H9 (cell line): ENCODE data around the gene RESP18. TPM values are rescaled to one million over a fixed set of nuclear protein-coding genes. Genes with fewer than 3 reads are reported as not detected.

Experiments used
- DNase-seq: peaks from one replicate; pipeline ENCODE4 v3.0.0-alpha.2; 2017
- H2AFZ ChIP-seq: one replicate; pipeline ENCODE4 v1.6.1; 2013; ENCODE audit warnings: mild to moderate bottlenecking, low read length, control low read depth, moderate library complexity
- H2AK5ac ChIP-seq: 2 replicates; pipeline ENCODE4 v1.6.1; 2013; ENCODE audit warnings: low read length, control low read depth, mixed read lengths; ENCODE audit not compliant: insufficient read length
- H2BK120ac ChIP-seq: one replicate; pipeline ENCODE4 v1.6.1; 2013; ENCODE audit warnings: low read depth, mild to moderate bottlenecking, low read length, control low read depth, inconsistent platforms; ENCODE audit not compliant: poor library complexity, severe bottlenecking
- H2BK12ac ChIP-seq: 2 replicates; pipeline ENCODE4 v1.6.1; 2013; ENCODE audit warnings: low read length, control low read depth, mixed read lengths, low read depth; ENCODE audit not compliant: insufficient read length
- H2BK15ac ChIP-seq: 2 replicates; pipeline ENCODE4 v1.6.1; 2013; ENCODE audit warnings: low read depth, low read length, control low read depth
- H2BK20ac ChIP-seq: one replicate; pipeline ENCODE4 v1.6.1; 2013; ENCODE audit warnings: low read depth, mild to moderate bottlenecking, low read length, control low read depth, inconsistent platforms; ENCODE audit not compliant: poor library complexity, severe bottlenecking
- H2BK5ac ChIP-seq: 2 replicates; pipeline ENCODE4 v1.6.1; 2013; ENCODE audit warnings: low read length, control low read depth, mixed read lengths; ENCODE audit not compliant: insufficient read length
- H3K14ac ChIP-seq: 2 replicates; pipeline ENCODE4 v1.6.1; 2013; ENCODE audit warnings: low read length, control low read depth; ENCODE audit not compliant: insufficient read depth
- H3K18ac ChIP-seq: 2 replicates; pipeline ENCODE4 v1.6.1; 2013; ENCODE audit warnings: low read depth, mild to moderate bottlenecking, mixed read lengths, low read length, control low read depth; ENCODE audit not compliant: insufficient read length
- H3K23ac ChIP-seq: 2 replicates; pipeline ENCODE4 v1.6.1; 2013; ENCODE audit warnings: low read length, control low read depth, mixed read lengths, low read depth; ENCODE audit not compliant: insufficient read length
- H3K23me2 ChIP-seq: 2 replicates; pipeline ENCODE4 v1.6.1; 2013; ENCODE audit warnings: low read depth, mild to moderate bottlenecking, mixed read lengths, low read length, control low read depth; ENCODE audit not compliant: insufficient read length, poor library complexity, severe bottlenecking
- H3K27ac ChIP-seq: 2 replicates; pipeline ENCODE4 v1.5.1; 2013; ENCODE audit warnings: low read length, control low read depth, mixed read lengths, low read depth; ENCODE audit not compliant: insufficient read length
- H3K27me3 ChIP-seq: 2 replicates; pipeline ENCODE4 v1.6.1; 2013; ENCODE audit warnings: low read length, control low read depth, inconsistent platforms; ENCODE audit not compliant: insufficient read depth
- H3K4ac ChIP-seq: 2 replicates; pipeline ENCODE4 v1.6.1; 2013; ENCODE audit warnings: low read depth, mild to moderate bottlenecking, control low read depth, inconsistent platforms, low read length, moderate library complexity
- H3K4me1 ChIP-seq: 2 replicates; pipeline ENCODE4 v1.6.1; 2013; ENCODE audit warnings: low read length, control low read depth, inconsistent platforms; ENCODE audit not compliant: insufficient read depth
- H3K4me2 ChIP-seq: 2 replicates; pipeline ENCODE4 v1.6.1; 2013; ENCODE audit warnings: low read length, control low read depth, mixed read lengths; ENCODE audit not compliant: insufficient read length, insufficient read depth
- H3K56ac ChIP-seq: 2 replicates; pipeline ENCODE4 v1.6.1; 2013; ENCODE audit warnings: low read depth, mild to moderate bottlenecking, mixed read lengths, low read length, control low read depth; ENCODE audit not compliant: insufficient read length
- H3K79me1 ChIP-seq: 2 replicates; pipeline ENCODE4 v1.6.1; 2013; ENCODE audit warnings: low read depth, mild to moderate bottlenecking, moderate library complexity, low read length, control low read depth, inconsistent platforms; ENCODE audit not compliant: insufficient read depth, poor library complexity, severe bottlenecking
- H3K79me2 ChIP-seq: 2 replicates; pipeline ENCODE4 v1.6.1; 2013; ENCODE audit warnings: low read length, control low read depth, inconsistent platforms; ENCODE audit not compliant: insufficient read depth
- H3K9ac ChIP-seq: 2 replicates; pipeline ENCODE4 v1.6.1; 2013; ENCODE audit warnings: low read length, control low read depth, mixed read lengths; ENCODE audit not compliant: insufficient read length; ENCODE audit errors: extremely low read depth
- H3K9me3 ChIP-seq: one replicate; pipeline ENCODE4 v1.6.1; 2013; ENCODE audit warnings: low read depth, low read length, inconsistent platforms; ENCODE audit not compliant: control insufficient read depth
- H3T11ph ChIP-seq: one replicate; pipeline ENCODE4 v1.6.1; 2013; ENCODE audit warnings: mild to moderate bottlenecking, low read length, control low read depth, inconsistent platforms
- H4K20me1 ChIP-seq: one replicate; pipeline ENCODE4 v1.6.1; 2013; ENCODE audit not compliant: control insufficient read depth, insufficient read length, insufficient read depth
- H4K5ac ChIP-seq: 2 replicates; pipeline ENCODE4 v1.6.1; 2013; ENCODE audit warnings: low read depth, mild to moderate bottlenecking, mixed read lengths, low read length, control low read depth; ENCODE audit not compliant: insufficient read length
- H4K8ac ChIP-seq: replicated peaks from 2 replicates; pipeline ENCODE4 v1.6.1; 2013; ENCODE audit warnings: low read length, control low read depth, mixed read lengths, low read depth; ENCODE audit not compliant: insufficient read length
- H4K91ac ChIP-seq: 2 replicates; pipeline ENCODE4 v1.6.1; 2013; ENCODE audit warnings: low read depth, mild to moderate bottlenecking, moderate library complexity, mixed read lengths, low read length, control low read depth; ENCODE audit not compliant: insufficient read length
- H3K27ac Mint-ChIP-seq, 3 experiments: 2 replicates in 2 of 3; 3 replicates in 1 of 3; pipeline ENCODE4 v1.8.0; 2020 to 2021; ENCODE audit warnings: mixed read lengths in 3 of 3, mild to moderate bottlenecking in 1 of 3, moderate library complexity in 1 of 3
- H3K27me3 Mint-ChIP-seq: 2 replicates; pipeline ENCODE4 v1.8.0; 2021; ENCODE audit warnings: low read depth, mild to moderate bottlenecking, moderate library complexity, mixed read lengths
- H3K36me3 Mint-ChIP-seq, 3 experiments: 2 replicates in 2 of 3; 3 replicates in 1 of 3; pipeline ENCODE4 v1.8.0; 2020 to 2021; ENCODE audit warnings: low read depth in 3 of 3, mixed read lengths in 3 of 3; ENCODE audit not compliant: insufficient read depth in 1 of 3
- H3K4me1 Mint-ChIP-seq, 2 experiments: 2 replicates each; pipeline ENCODE4 v1.8.0; 2020; ENCODE audit warnings: mixed read lengths in 2 of 2
- H3K4me3 Mint-ChIP-seq, 2 experiments: 2 replicates in 1 of 2; 3 replicates in 1 of 2; pipeline ENCODE4 v1.8.0; 2020 to 2021; ENCODE audit warnings: mild to moderate bottlenecking in 2 of 2, mixed read lengths in 2 of 2, moderate library complexity in 1 of 2
- H3K9me3 Mint-ChIP-seq, 2 experiments: 2 replicates in 1 of 2; 3 replicates in 1 of 2; pipeline ENCODE4 v1.8.0; 2020; ENCODE audit warnings: mild to moderate bottlenecking in 2 of 2, mixed read lengths in 2 of 2, moderate library complexity in 1 of 2
- CTCF ChIP-seq: fragments of 200-600 bp; sonication (generic); conservative IDR thresholded peaks from 3 replicates; pipeline ENCODE4 v1.8.0; 2021; ENCODE audit warnings: antibody characterized with exemption, mild to moderate bottlenecking
- WGBS: extraction: QIAGEN DNeasy Blood & Tissue Kit; methylation state at CpG from one replicate; pipeline ENCODE4 v1.1.7; 2013; ENCODE audit warnings: missing lambda C conversion rate, low lambda C conversion rate, mixed read lengths; ENCODE audit not compliant: insufficient read length; ENCODE audit errors: extremely low coverage; 5-methylcytosine and 5-hydroxymethylcytosine counted together
- total RNA-seq: library from RNA; stranded (reverse); gene quantifications from 2 replicates; pipeline ENCODE4 v1.2.1, GENCODE V29; 2021

The RESP18 gene
- total RNA-seq, 1 experiment from 2014 or later, result not detected

DNA sequence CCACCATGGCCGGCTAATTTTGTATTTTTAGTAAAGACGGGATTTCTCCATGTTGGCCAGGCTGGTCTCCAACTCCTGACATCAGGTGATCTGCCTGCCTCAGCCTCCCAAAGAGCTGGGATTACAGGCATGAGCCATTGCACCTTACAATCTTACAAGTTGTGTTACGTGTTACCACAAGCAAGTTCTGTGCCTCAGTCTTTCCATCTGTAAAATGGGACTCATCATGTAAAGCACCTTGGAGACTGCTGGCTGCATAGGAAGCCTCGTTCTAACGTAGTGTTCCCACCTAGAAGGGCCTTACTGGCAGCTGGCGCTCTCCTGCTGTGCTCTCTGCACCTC lies 43.4 kb downstream of the RESP18 start:
- Histone ChIP-seq H3K14ac (no peak overlapping the region), H3K4ac (no peak overlapping the region), H3K79me1 (no peaks in the 10 kb centered on the region), H3K27ac (no peak overlapping the region), H2AK5ac (no peak overlapping the region), H3K18ac (no peak overlapping the region), H3K27me3 (no peaks in the 10 kb centered on the region), H3K79me2 (no peaks in the 10 kb centered on the region), H4K8ac (no peak overlapping the region), H3K9me3 (no peaks in the 10 kb centered on the region), H4K91ac (no peak overlapping the region), H4K5ac (no peak overlapping the region), H2AFZ (no peak overlapping the region), H3T11ph (no peak overlapping the region), H3K9ac (no peak overlapping the region), H3K23me2 (peaks cover 3% of the 10 kb centered on the region), H2BK12ac (no peak overlapping the region), H3K56ac (no peak overlapping the region), H4K20me1 (no peaks in the 10 kb centered on the region), H3K23ac (no peak overlapping the region), H3K4me2 (no peak overlapping the region), H2BK120ac (no peak overlapping the region), H3K4me1 (no peaks in the 10 kb centered on the region; the same call in 1 of the 2 replicates), H2BK5ac (no peak overlapping the region), H2BK15ac (no peak overlapping the region), H2BK20ac (no peak overlapping the region)
- H3K27me3 Mint-ChIP-seq, result peaks cover 23% of the 10 kb centered on the region
- DNase-seq, result no peak
- H3K36me3 Mint-ChIP-seq, result peaks cover 0 to 4% (median 2%) of the 10 kb centered on the region in 3 experiments; a peak in 2 of 7 replicates
- peaks cover 2% of the 10 kb centered on the region in 2 experiments; a peak in 1 of 5 replicates for H3K9me3 Mint-ChIP-seq
- no peak overlapping the region for H3K4me3 Mint-ChIP-seq
- peaks cover 12 to 18% of the 10 kb centered on the region in 2 experiments for H3K4me1 Mint-ChIP-seq
- no peak overlapping the region for H3K27ac Mint-ChIP-seq
- no peak for TF ChIP-seq CTCF
- no CpG with 5 or more reads among the region's 6 CpGs for WGBS
